SK-N-SH treated with all-trans-retinoic acid at 6 μM for 48 hours (cell line): ENCODE data around the gene STYK1.

Source experiments
- ATAC-seq: fragments of 200-7000 bp; cut with Tn5 transposase; 3 replicates; pipeline ENCODE4 v1.9.1; 2020; ENCODE audit warnings: mild to moderate bottlenecking, moderate library complexity
- ARNTL ChIP-seq: fragments of 450-650 bp; formaldehyde crosslinking; IDR thresholded peaks from 2 replicates; pipeline ENCODE4 v1.5.0; 2020; ENCODE audit warnings: low read depth, mild to moderate bottlenecking, moderate library complexity, borderline replicate concordance
- CREB5 ChIP-seq: fragments of 250-450 bp; sonication (Bioruptor Pico); IDR thresholded peaks from 2 replicates; pipeline ENCODE4 v1.5.1; 2020; ENCODE audit warnings: low read depth, mild to moderate bottlenecking, moderate library complexity
- CSRNP3 ChIP-seq: fragments of 250-450 bp; sonication (Bioruptor Pico); IDR thresholded peaks from 2 replicates; pipeline ENCODE4 v1.5.1; 2021; ENCODE audit warnings: mild to moderate bottlenecking, moderate library complexity
- ESRRG ChIP-seq: fragments of 250-450 bp; sonication (Bioruptor Pico); IDR thresholded peaks from 2 replicates; pipeline ENCODE4 v1.6.1; 2021; ENCODE audit warnings: mild to moderate bottlenecking
- GLIS3 ChIP-seq: fragments of 250-450 bp; sonication (Bioruptor Pico); IDR thresholded peaks from 2 replicates; pipeline ENCODE4 v1.5.0; 2020; ENCODE audit warnings: mild to moderate bottlenecking, moderate library complexity
- ISL1 ChIP-seq: fragments of 250-450 bp; sonication (Bioruptor Pico); IDR thresholded peaks from 2 replicates; pipeline ENCODE4 v2.1.2; 2022; ENCODE audit warnings: mild to moderate bottlenecking, moderate library complexity
- OSR1 ChIP-seq: fragments of 250-450 bp; sonication (Bioruptor Pico); IDR thresholded peaks from 2 replicates; pipeline ENCODE4 v1.8.0; 2022; ENCODE audit warnings: moderate library complexity, mild to moderate bottlenecking, inconsistent platforms
- PATZ1 ChIP-seq: fragments of 250-450 bp; sonication (Bioruptor Pico); IDR thresholded peaks from 2 replicates; pipeline ENCODE4 v1.8.0; 2020; ENCODE audit warnings: mild to moderate bottlenecking, moderate library complexity, borderline replicate concordance
- PPARA ChIP-seq: fragments of 250-450 bp; sonication (Bioruptor Pico); IDR thresholded peaks from 2 replicates; pipeline ENCODE4 v1.5.0; 2020; ENCODE audit warnings: mild to moderate bottlenecking, borderline replicate concordance
- RARB ChIP-seq: fragments of 250-450 bp; sonication (Bioruptor Pico); IDR thresholded peaks from 2 replicates; pipeline ENCODE4 v1.8.0; 2021; ENCODE audit warnings: mild to moderate bottlenecking, moderate library complexity
- SNAI2 ChIP-seq: fragments of 250-450 bp; sonication (Bioruptor Pico); IDR thresholded peaks from 2 replicates; pipeline ENCODE4 v1.5.0; 2020; ENCODE audit warnings: mild to moderate bottlenecking, moderate library complexity
- TCF4 ChIP-seq: fragments of 250-450 bp; sonication (Bioruptor Pico); IDR thresholded peaks from 2 replicates; pipeline ENCODE4 v1.8.0; 2021; ENCODE audit warnings: mild to moderate bottlenecking, moderate library complexity, borderline replicate concordance
- TOX ChIP-seq: fragments of 250-450 bp; sonication (Bioruptor Pico); IDR thresholded peaks from 2 replicates; pipeline ENCODE4 v1.8.0; 2021; ENCODE audit warnings: mild to moderate bottlenecking, moderate library complexity, borderline replicate concordance
- TSHZ2 ChIP-seq: fragments of 250-450 bp; sonication (Bioruptor Pico); IDR thresholded peaks from 2 replicates; pipeline ENCODE4 v1.5.0; 2020; ENCODE audit warnings: mild to moderate bottlenecking, moderate library complexity
- ZC3H10 ChIP-seq: fragments of 250-450 bp; sonication (Bioruptor Pico); IDR thresholded peaks from 2 replicates; pipeline ENCODE4 v1.5.1; 2021; ENCODE audit warnings: mild to moderate bottlenecking, moderate library complexity
- ZNF70 ChIP-seq: fragments of 450-650 bp; formaldehyde crosslinking; IDR thresholded peaks from 2 replicates; pipeline ENCODE4 v1.5.0; 2020; ENCODE audit warnings: mild to moderate bottlenecking, moderate library complexity
- ZNF8 ChIP-seq: fragments of 450-650 bp; formaldehyde crosslinking; IDR thresholded peaks from 2 replicates; pipeline ENCODE4 v1.5.0; 2020; ENCODE audit warnings: mild to moderate bottlenecking, moderate library complexity

STYK1 gene

GRCh38 chr12:10721651-10722501, 48.0 kb upstream of the STYK1 start (continued):
- TF ChIP-seq TSHZ2 (no peak), GLIS3 (CRISPR knock-in tag) (no peak)

GRCh38 chr12:10720974-10721650, 47.3 kb upstream of the STYK1 start:
- TF ChIP-seq ZNF8 (CRISPR knock-in tag) (no peak), TCF4 (no peak), OSR1 (CRISPR knock-in tag) (no peak), RARB (CRISPR knock-in tag) (no peak), ARNTL (CRISPR knock-in tag) (no peak), ISL1 (CRISPR knock-in tag) (no peak), TOX (CRISPR knock-in tag) (no peak), CREB5 (CRISPR knock-in tag) (no peak), TSHZ2 (no peak), ZNF70 (CRISPR knock-in tag) (no peak), ZC3H10 (CRISPR knock-in tag) (no peak)
- no peak for ATAC-seq

GRCh38 chr12:10719482-10719881, 45.6 kb upstream of the STYK1 start:
- ATAC-seq, result no peak
- no peak for TF ChIP-seq TOX (CRISPR knock-in tag)
- TF ChIP-seq CSRNP3 (CRISPR knock-in tag), result no peak
- TF ChIP-seq OSR1 (CRISPR knock-in tag), result no peak
- no peak for TF ChIP-seq PATZ1 (CRISPR knock-in tag)
- no peak for TF ChIP-seq SNAI2 (CRISPR knock-in tag)
- no peak for TF ChIP-seq ESRRG (CRISPR knock-in tag)
- TF ChIP-seq GLIS3 (CRISPR knock-in tag), result no peak
- no peak for TF ChIP-seq PPARA (CRISPR knock-in tag)
- TF ChIP-seq TSHZ2, result no peak
- no peak for TF ChIP-seq TCF4
- no peak for TF ChIP-seq ZC3H10 (CRISPR knock-in tag)
- no peak for TF ChIP-seq ARNTL (CRISPR knock-in tag)
- no peak for TF ChIP-seq CREB5 (CRISPR knock-in tag)
- no peak for TF ChIP-seq ZNF70 (CRISPR knock-in tag)
